Aorta (tissue), 5 donors: ENCODE results near the gene NFIX. TPM values are rescaled to one million over a fixed set of nuclear protein-coding genes. Genes with fewer than 3 reads are reported as not detected.

Experiments used
- ATAC-seq: fragments of 200-7000 bp; cut with Tn5 transposase; one replicate; pipeline ENCODE4 v1.9.1; 2022; ENCODE audit warnings: moderate library complexity; ENCODE audit not compliant: low FRiP score
- DNase-seq, 2 donors: peaks; one replicate each; pipeline ENCODE4 v3.0.0-alpha.2; 2020
- H3K27ac ChIP-seq, 2 donors: one replicate each; pipeline ENCODE4 v1.5.1; 2013; ENCODE audit warnings: low read length in 2 of 2, mild to moderate bottlenecking in 2 of 2, moderate library complexity in 2 of 2, control low read depth in 1 of 2, inconsistent platforms in 1 of 2, low read depth in 1 of 2
- H3K27me3 ChIP-seq, 2 donors: one replicate each; pipeline ENCODE4 v1.6.1; 2013; ENCODE audit warnings: control low read depth in 1 of 2, low read length in 1 of 2, mild to moderate bottlenecking in 1 of 2, moderate library complexity in 1 of 2; ENCODE audit not compliant: insufficient read depth in 2 of 2, control insufficient read depth in 1 of 2
- H3K36me3 ChIP-seq, 2 donors: one replicate each; pipeline ENCODE4 v1.6.1; 2013; ENCODE audit warnings: control low read depth in 1 of 2, low read length in 1 of 2, mild to moderate bottlenecking in 1 of 2; ENCODE audit not compliant: insufficient read depth in 2 of 2, control insufficient read depth in 1 of 2
- H3K4me1 ChIP-seq, 2 donors: one replicate each; pipeline ENCODE4 v1.6.1; 2013; ENCODE audit warnings: low read length in 2 of 2, control low read depth in 1 of 2, mild to moderate bottlenecking in 1 of 2, moderate library complexity in 1 of 2; ENCODE audit not compliant: insufficient read depth in 2 of 2, control insufficient read depth in 1 of 2
- H3K4me3 ChIP-seq, 2 donors: one replicate each; pipeline ENCODE4 v1.5.1; 2013; ENCODE audit warnings: low read length in 2 of 2, control low read depth in 1 of 2, mild to moderate bottlenecking in 1 of 2
- H3K9me3 ChIP-seq: one replicate; pipeline ENCODE4 v1.6.1; 2013; ENCODE audit warnings: mild to moderate bottlenecking, low read length; ENCODE audit not compliant: control insufficient read depth
- WGBS, 2 donors: extraction: QIAGEN DNeasy Blood & Tissue Kit; methylation state at CpG; one replicate each; pipeline ENCODE4 v1.1.7; 2013; 5-methylcytosine and 5-hydroxymethylcytosine counted together
- intact Hi-C, 2 donors: fragments of 100-400 bp; cut with DNase I; formaldehyde crosslinking; loops; one replicate each; pipeline versions ENCODE4 v1.14.2 to v1.15.0; 2022
- polyA plus RNA-seq, 2 donors: library from polyadenylated mRNA; stranded (reverse); fragments of 200-250 nt; gene quantifications; one replicate each; pipeline ENCODE4 v1.2.3, GENCODE V29; 2013
- total RNA-seq, 2 donors: library from RNA; stranded (reverse); fragmentation: NEBNext Ultra II Directional; extraction: Animal tissue kit (Norgen Biotek cat#: 25700); gene quantifications; one replicate each; pipeline ENCODE4 v1.2.1, GENCODE V29; 2021
- donor health status: healthy with polysubstance abuse.
- donor health status: Bipolar disorder and iron deficiency.
- donor health status: DM: no; HTN: no; CAD: no.
- donor health status: DM: no; HTN: no; CAD: no.
- donor health status: DM: yes; HTN: yes; CAD: no.

NFIX gene
- total and polyA plus RNA-seq, 4 donors = 45.5 to 327 (median 117) TPM

GRCh38 chr19:13078381-13078780, 83.1 kb downstream of the NFIX start:
- Histone ChIP-seq H3K27me3 (no peaks in the 10 kb centered on the region), H3K4me1 (no peaks in the 10 kb centered on the region), H3K27ac (peak overlapping the region; percentile 8 to 85), H3K36me3 (no peaks in the 10 kb centered on the region), H3K9me3 (no peaks in the 10 kb centered on the region), H3K4me3 (no peak overlapping the region)
- intact Hi-C loops = no loop called here
- DNase-seq (no peak), ATAC-seq (no peak)
- 36 to 45% methylated on average over 6 to 10 of the region's 10 CpGs for WGBS, 2 donors

- intact Hi-C loops = no loop called here
- Histone ChIP-seq H3K4me1 (no peaks in the 10 kb centered on the region), H3K36me3 (no peaks in the 10 kb centered on the region), H3K4me3 (no peak overlapping the region), H3K9me3 (no peaks in the 10 kb centered on the region), H3K27me3 (no peaks in the 10 kb centered on the region), H3K27ac (peak overlapping the region; percentile 8 to 85)
- DNase-seq (no peak), ATAC-seq (no peak)
- whole genome bisulfite sequencing, 2 donors = 19 to 27% methylated on average over 12 of the region's 12 CpGs
These were observed 83.7 kb downstream of the NFIX start for GRCh38 chr19:13078897-13079541.

- ATAC-seq = no peak
- WGBS, 2 donors = 24 to 31% methylated on average over 16 of the region's 16 CpGs
- no peaks in the 10 kb centered on the region for H3K9me3 ChIP-seq
- intact Hi-C loops = no loop called here
- H3K4me3 ChIP-seq = no peak overlapping the region
- H3K27ac ChIP-seq = peak overlapping the region; percentile 8 to 85
- no peak for DNase-seq
- H3K4me1 ChIP-seq = no peaks in the 10 kb centered on the region
- H3K27me3 ChIP-seq = no peaks in the 10 kb centered on the region
- H3K36me3 ChIP-seq = no peaks in the 10 kb centered on the region
These were observed 84.3 kb downstream of the NFIX start for GRCh38 chr19:13079542-13079986.

GRCh38 chr19:13082192-13083007, 87.1 kb downstream of the NFIX start:
- Histone ChIP-seq H3K9me3 (no peaks in the 10 kb centered on the region), H3K4me1 (no peaks in the 10 kb centered on the region), H3K36me3 (peaks cover 0 to 3% of the 10 kb centered on the region in 2 donors), H3K27ac (peak overlapping the region in 1 of 2 donors; percentile 28), H3K4me3 (no peak overlapping the region), H3K27me3 (no peaks in the 10 kb centered on the region)
- DNase-seq (peak in 1 of 2 donors; percentile 69), ATAC-seq (peak; percentile 44)
- 12 to 20% methylated on average over 14 of the region's 14 CpGs for WGBS, 2 donors
- intact Hi-C loops = no loop called here

- Histone ChIP-seq H3K27ac (peak overlapping the region in 1 of 2 donors; percentile 28), H3K9me3 (no peaks in the 10 kb centered on the region), H3K4me3 (no peak overlapping the region), H3K36me3 (peaks cover 0 to 3% of the 10 kb centered on the region in 2 donors), H3K4me1 (no peaks in the 10 kb centered on the region), H3K27me3 (no peaks in the 10 kb centered on the region)
- intact Hi-C loops = no loop called here
- ATAC-seq (no peak), DNase-seq (no peak)
- 37 to 43% methylated on average over 7 of the region's 7 CpGs for WGBS, 2 donors
These were observed 87.7 kb downstream of the NFIX start for GRCh38 chr19:13083008-13083404.

- Histone ChIP-seq H3K27me3 (no peaks in the 10 kb centered on the region), H3K4me3 (no peak overlapping the region), H3K36me3 (peaks cover 0 to 3% of the 10 kb centered on the region in 2 donors), H3K4me1 (no peaks in the 10 kb centered on the region), H3K27ac (no peak overlapping the region), H3K9me3 (no peaks in the 10 kb centered on the region)
- intact Hi-C loops = no loop called here
- DNase-seq (no peak), ATAC-seq (no peak)
- 67 to 84% methylated on average over 9 of the region's 9 CpGs for WGBS, 2 donors
These were observed 88.4 kb downstream of the NFIX start for GRCh38 chr19:13083627-13084026.

GRCh38 chr19:13085666-13086065, 90.4 kb downstream of the NFIX start:
- 9 to 11% methylated on average over 7 of the region's 7 CpGs for WGBS, 2 donors
- peaks cover 0 to 3% of the 10 kb centered on the region in 2 donors for H3K36me3 ChIP-seq

GRCh38 chr19:13086341-13086740, 91.1 kb downstream of the NFIX start:
- Histone ChIP-seq H3K27me3 (no peaks in the 10 kb centered on the region), H3K4me3 (no peak overlapping the region), H3K9me3 (no peaks in the 10 kb centered on the region), H3K27ac (peak overlapping the region in 1 of 2 donors; percentile 65), H3K36me3 (peaks cover 0 to 3% of the 10 kb centered on the region in 2 donors), H3K4me1 (no peaks in the 10 kb centered on the region)
- intact Hi-C loops = loop anchor here in 1 of 2 donors (2.0 kb wide), 1 partner anchor 30 kb away; no protein-coding TSS in a partner anchor
- no peak for DNase-seq
- WGBS, 2 donors = 77 to 81% methylated on average over 2 of the region's 2 CpGs
- no peak for ATAC-seq

More at GRCh38 chr19:13085666-13086065, 90.4 kb downstream of the NFIX start:
- DNase-seq (no peak), ATAC-seq (no peak)
- no peak overlapping the region for H3K4me3 ChIP-seq
- no peaks in the 10 kb centered on the region for H3K4me1 ChIP-seq
- peak overlapping the region in 1 of 2 donors; percentile 65 for H3K27ac ChIP-seq
- no peaks in the 10 kb centered on the region for H3K9me3 ChIP-seq
- intact Hi-C loops = loop anchor here in 1 of 2 donors (2.0 kb wide), 1 partner anchor 29 kb away; no protein-coding TSS in a partner anchor
- no peaks in the 10 kb centered on the region for H3K27me3 ChIP-seq
